ENCODE data around the gene EFNB1. TPM values are rescaled to one million over a fixed set of nuclear protein-coding genes. Genes with fewer than 3 reads are reported as not detected.
A peak's percentile ranks its signal among the peaks of the same experiment; 100 is the strongest.

EFNB1 gene
- total RNA-seq, 2 experiments from 2014 or later, result 2.9 to 3.1 TPM

DNA sequence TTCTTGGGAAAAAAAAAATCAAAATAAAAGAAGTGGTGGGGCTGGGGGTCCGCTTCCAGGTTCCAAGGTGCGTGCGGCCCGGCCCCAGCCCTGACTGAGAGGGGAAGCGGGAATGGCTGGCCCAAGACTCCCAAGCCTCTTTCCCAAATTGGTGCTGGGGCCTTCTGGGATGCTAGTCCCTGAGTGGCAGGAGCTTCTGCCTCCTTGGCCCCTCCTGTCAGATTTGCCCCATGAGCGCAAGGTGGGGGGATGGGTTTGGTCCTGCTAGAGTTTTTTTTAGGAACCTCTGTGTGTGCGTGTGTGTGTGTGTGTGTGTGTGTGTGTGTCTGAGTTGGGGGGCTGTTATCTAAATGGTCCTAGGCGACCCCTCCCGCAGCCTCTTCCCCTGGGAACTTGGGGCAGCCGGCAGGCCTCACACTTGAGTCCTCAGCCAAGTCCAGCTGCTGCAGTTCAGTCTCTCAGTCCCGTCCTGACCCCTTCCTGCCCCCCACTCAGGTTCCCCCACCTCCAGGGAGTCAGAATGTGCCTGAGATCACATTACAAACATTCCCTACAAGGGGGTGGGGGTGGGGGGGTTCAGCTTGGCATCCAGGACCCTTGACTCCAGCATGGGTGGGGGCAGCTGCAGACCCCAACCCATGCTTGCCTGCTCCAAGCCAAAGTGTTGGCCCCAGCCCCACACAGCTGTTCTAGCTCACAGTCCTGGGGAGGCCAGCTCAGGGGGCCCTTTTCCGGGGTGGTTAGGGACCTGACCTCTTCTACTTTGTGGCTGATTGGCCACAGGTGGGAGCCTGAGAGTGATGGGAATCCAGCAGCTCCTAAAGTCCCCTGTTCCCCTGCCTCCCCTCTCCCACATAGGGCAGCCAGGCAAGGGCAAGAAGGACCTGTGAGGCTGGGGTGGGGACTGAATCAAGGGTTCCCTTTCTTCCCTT, 4.0 kb downstream of the EFNB1 start:
- ChIA-PET CTCF (no interaction called here), POLR2A (no interaction called here)
- ATAC-seq (ENCODE audit: poor library complexity) (no peak), DNase-seq (no peak)
- H3K36me3 ChIP-seq (ENCODE audit: insufficient read depth, low read length), result no peaks in the 10 kb centered on the region
- H3K4me1 Mint-ChIP-seq (ENCODE audit: low read depth), result peaks cover 21% of the 10 kb centered on the region
- peaks cover 5% of the 10 kb centered on the region for H3K36me3 Mint-ChIP-seq (ENCODE audit: low read depth)
- no peak overlapping the region for H3K4me3 ChIP-seq (ENCODE audit: low read length)
- no peak overlapping the region for H3K4me3 Mint-ChIP-seq
- H3K27me3 ChIP-seq (ENCODE audit: control insufficient read depth in 1 of 2, insufficient read depth in 2 of 2, low read length in 2 of 2), result peaks cover 0 to 2% of the 10 kb centered on the region in 2 experiments
- no peaks in the 10 kb centered on the region for H3K9me3 Mint-ChIP-seq
- H3K27me3 Mint-ChIP-seq, result no peaks in the 10 kb centered on the region
- no peak overlapping the region for H3K27ac Mint-ChIP-seq
- H3K27ac ChIP-seq (ENCODE audit: low read depth in 1 of 2, low read length in 2 of 2), result no peak overlapping the region
- H3K4me1 ChIP-seq (ENCODE audit: insufficient read depth, low read length), result peaks cover 34% of the 10 kb centered on the region
- intact Hi-C loops (cut with DNase I, micrococcal nuclease), result no loop called here
- TF ChIP-seq, protein P1, sequence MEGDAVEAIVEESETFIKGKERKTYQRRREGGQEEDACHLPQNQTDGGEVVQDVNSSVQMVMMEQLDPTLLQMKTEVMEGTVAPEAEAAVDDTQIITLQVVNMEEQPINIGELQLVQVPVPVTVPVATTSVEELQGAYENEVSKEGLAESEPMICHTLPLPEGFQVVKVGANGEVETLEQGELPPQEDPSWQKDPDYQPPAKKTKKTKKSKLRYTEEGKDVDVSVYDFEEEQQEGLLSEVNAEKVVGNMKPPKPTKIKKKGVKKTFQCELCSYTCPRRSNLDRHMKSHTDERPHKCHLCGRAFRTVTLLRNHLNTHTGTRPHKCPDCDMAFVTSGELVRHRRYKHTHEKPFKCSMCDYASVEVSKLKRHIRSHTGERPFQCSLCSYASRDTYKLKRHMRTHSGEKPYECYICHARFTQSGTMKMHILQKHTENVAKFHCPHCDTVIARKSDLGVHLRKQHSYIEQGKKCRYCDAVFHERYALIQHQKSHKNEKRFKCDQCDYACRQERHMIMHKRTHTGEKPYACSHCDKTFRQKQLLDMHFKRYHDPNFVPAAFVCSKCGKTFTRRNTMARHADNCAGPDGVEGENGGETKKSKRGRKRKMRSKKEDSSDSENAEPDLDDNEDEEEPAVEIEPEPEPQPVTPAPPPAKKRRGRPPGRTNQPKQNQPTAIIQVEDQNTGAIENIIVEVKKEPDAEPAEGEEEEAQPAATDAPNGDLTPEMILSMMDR (IDR thresholded peaks at IDR 0.05), result no peak
- no peaks in the 10 kb centered on the region for H3K9me3 ChIP-seq (ENCODE audit: control insufficient read depth in 1 of 2, insufficient read depth in 1 of 2, low read length in 2 of 2)

DNA sequence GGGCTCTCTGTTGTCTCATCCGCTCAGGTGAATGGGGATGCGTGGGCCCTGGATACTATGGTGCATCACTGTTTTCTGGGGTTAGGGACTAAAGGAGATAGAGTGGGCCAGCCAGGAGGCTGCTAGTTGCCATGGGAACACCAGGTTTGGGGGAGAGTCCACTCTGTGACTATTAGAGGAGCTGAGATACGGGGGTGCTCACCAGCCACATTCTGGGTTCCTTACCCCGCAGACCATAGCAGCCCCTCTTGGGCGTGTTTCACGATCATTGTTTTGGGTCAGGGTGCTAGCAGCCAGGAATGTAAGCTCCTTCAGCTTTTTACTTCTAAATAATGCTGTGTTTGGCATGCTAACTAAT, 4.6 kb downstream of the EFNB1 start:
- intact Hi-C loops (cut with DNase I, micrococcal nuclease), result no loop called here
- Histone ChIP-seq H3K27me3 (ENCODE audit: control insufficient read depth in 1 of 2, insufficient read depth in 2 of 2, low read length in 2 of 2) (peaks cover 0 to 2% of the 10 kb centered on the region in 2 experiments), H3K27ac (ENCODE audit: low read depth in 1 of 2, low read length in 2 of 2) (no peak overlapping the region), H3K9me3 (ENCODE audit: control insufficient read depth in 1 of 2, insufficient read depth in 1 of 2, low read length in 2 of 2) (no peaks in the 10 kb centered on the region), H3K36me3 (ENCODE audit: insufficient read depth, low read length) (no peaks in the 10 kb centered on the region), H3K4me1 (ENCODE audit: insufficient read depth, low read length) (peaks cover 28% of the 10 kb centered on the region), H3K4me3 (ENCODE audit: low read length) (no peak overlapping the region)
- H3K27ac Mint-ChIP-seq, result no peak overlapping the region
- no peaks in the 10 kb centered on the region for H3K9me3 Mint-ChIP-seq
- H3K4me3 Mint-ChIP-seq, result peak overlapping the region; percentile 30
- H3K27me3 Mint-ChIP-seq, result no peaks in the 10 kb centered on the region
- DNase-seq (no peak), ATAC-seq (ENCODE audit: poor library complexity) (no peak)
- TF ChIP-seq, protein P1 (IDR thresholded peaks at IDR 0.05), result no peak
- ChIA-PET CTCF (no interaction called here), POLR2A (no interaction called here)
- H3K36me3 Mint-ChIP-seq (ENCODE audit: low read depth), result peaks cover 5% of the 10 kb centered on the region
- H3K4me1 Mint-ChIP-seq (ENCODE audit: low read depth), result peaks cover 19% of the 10 kb centered on the region

DNA sequence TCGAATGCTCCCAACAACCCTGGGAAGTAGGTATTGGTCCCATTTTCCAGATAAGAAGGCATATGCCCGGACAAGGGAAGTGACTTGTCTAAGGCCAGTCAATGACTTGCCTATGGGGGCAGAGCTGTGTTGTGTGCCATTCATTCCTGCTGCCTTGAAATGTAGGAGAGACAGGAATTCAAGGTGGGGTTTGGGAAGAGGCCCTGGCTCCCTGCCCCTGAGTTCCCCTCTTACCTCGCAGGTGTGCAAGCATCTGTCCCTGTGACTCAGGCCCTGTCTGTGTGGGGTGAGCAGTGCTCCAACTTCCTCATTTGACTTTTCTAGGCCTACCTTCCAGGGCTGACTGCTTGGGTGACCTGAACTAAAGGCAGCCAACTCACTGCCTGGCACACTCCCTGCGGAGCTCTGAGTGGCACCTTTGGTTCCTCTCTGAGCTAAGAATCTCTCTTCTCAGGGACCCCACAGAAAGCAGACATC, 5.1 kb downstream of the EFNB1 start:
- H3K4me1 ChIP-seq (ENCODE audit: insufficient read depth, low read length), result peaks cover 26% of the 10 kb centered on the region
- Mint-ChIP-seq H3K9me3 (no peaks in the 10 kb centered on the region), H3K4me1 (ENCODE audit: low read depth) (peaks cover 14% of the 10 kb centered on the region), H3K36me3 (ENCODE audit: low read depth) (peaks cover 1% of the 10 kb centered on the region), H3K4me3 (no peak overlapping the region), H3K27ac (no peak overlapping the region), H3K27me3 (no peaks in the 10 kb centered on the region)
- no peak overlapping the region for H3K4me3 ChIP-seq (ENCODE audit: low read length)
- DNase-seq, result no peak
- H3K27ac ChIP-seq (ENCODE audit: low read depth in 1 of 2, low read length in 2 of 2), result no peak overlapping the region
- ChIA-PET POLR2A (no interaction called here), CTCF (no interaction called here)
- peaks cover 0 to 2% of the 10 kb centered on the region in 2 experiments for H3K27me3 ChIP-seq (ENCODE audit: control insufficient read depth in 1 of 2, insufficient read depth in 2 of 2, low read length in 2 of 2)
- TF ChIP-seq, protein P1 (IDR thresholded peaks at IDR 0.05), result no peak
- ATAC-seq (ENCODE audit: poor library complexity), result no peak
- H3K9me3 ChIP-seq (ENCODE audit: control insufficient read depth in 1 of 2, insufficient read depth in 1 of 2, low read length in 2 of 2), result no peaks in the 10 kb centered on the region
- intact Hi-C loops (cut with DNase I, micrococcal nuclease), result no loop called here
- no peaks in the 10 kb centered on the region for H3K36me3 ChIP-seq (ENCODE audit: insufficient read depth, low read length)

All from CD4-positive, alpha-beta T cell (primary cell).